SU-DHL-6 (cell line): ENCODE results near the gene HOXA7.

Experiments used
- EZH2phosphoT487 ChIP-seq: fragments of 200-600 bp; sonication (generic), shearing (Covaris generic); conservative IDR thresholded peaks from 2 replicates; pipeline ENCODE4 v1.6.1; 2018; ENCODE audit warnings: mild to moderate bottlenecking, antibody characterized with exemption, low read length, moderate library complexity, mixed read lengths
- TF ChIP-seq, protein P1 (sequence below): fragments of 200-600 bp; sonication (generic); IDR thresholded peaks from one replicate; pipeline ENCODE4 v1.5.1; 2017; ENCODE audit warnings: antibody characterized with exemption, mild to moderate bottlenecking, low read length, moderate library complexity; ENCODE audit not compliant: insufficient read depth, poor library complexity, severe bottlenecking

DNA sequence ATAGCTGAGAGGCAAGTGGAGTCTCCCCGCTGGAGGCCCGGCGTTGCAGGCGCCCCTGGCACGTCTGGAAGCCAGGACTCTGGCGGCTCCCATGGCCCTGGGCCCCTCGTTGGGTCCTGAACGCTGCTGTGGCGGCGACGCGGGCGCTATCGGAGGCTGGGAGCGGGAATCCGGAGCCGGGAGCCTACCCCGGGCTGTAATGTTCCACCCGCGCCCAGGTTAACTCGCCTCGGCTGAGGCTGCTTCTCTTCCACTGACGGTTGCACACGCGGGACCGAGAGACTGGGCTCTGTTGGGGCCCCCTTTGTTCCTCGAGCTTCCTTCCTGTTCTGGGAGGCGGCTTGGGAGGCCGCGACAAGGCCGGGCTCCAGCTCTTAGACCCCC is 11.7 kb downstream of the HOXA7 start:
- TF ChIP-seq, protein P1, sequence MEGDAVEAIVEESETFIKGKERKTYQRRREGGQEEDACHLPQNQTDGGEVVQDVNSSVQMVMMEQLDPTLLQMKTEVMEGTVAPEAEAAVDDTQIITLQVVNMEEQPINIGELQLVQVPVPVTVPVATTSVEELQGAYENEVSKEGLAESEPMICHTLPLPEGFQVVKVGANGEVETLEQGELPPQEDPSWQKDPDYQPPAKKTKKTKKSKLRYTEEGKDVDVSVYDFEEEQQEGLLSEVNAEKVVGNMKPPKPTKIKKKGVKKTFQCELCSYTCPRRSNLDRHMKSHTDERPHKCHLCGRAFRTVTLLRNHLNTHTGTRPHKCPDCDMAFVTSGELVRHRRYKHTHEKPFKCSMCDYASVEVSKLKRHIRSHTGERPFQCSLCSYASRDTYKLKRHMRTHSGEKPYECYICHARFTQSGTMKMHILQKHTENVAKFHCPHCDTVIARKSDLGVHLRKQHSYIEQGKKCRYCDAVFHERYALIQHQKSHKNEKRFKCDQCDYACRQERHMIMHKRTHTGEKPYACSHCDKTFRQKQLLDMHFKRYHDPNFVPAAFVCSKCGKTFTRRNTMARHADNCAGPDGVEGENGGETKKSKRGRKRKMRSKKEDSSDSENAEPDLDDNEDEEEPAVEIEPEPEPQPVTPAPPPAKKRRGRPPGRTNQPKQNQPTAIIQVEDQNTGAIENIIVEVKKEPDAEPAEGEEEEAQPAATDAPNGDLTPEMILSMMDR: no peak
- no peak for TF ChIP-seq EZH2phosphoT487
